SK-N-SH treated with all-trans-retinoic acid at 6 μM for 48 hours (cell line): ENCODE results near the gene TMEM120B.
"Not testable (repeated sequence)": the region's sequence is repeated elsewhere in the genome, so short reads cannot be mapped to it uniquely, and the experiment has no call there.

ENCODE experiments used
- ATAC-seq: fragments of 200-7000 bp; cut with Tn5 transposase; 3 replicates; pipeline ENCODE4 v1.9.1; 2020; ENCODE audit warnings: mild to moderate bottlenecking, moderate library complexity
- ARNTL ChIP-seq: fragments of 450-650 bp; formaldehyde crosslinking; IDR thresholded peaks from 2 replicates; pipeline ENCODE4 v1.5.0; 2020; ENCODE audit warnings: low read depth, mild to moderate bottlenecking, moderate library complexity, borderline replicate concordance
- BACH2 ChIP-seq: fragments of 250-450 bp; sonication (Bioruptor Pico); IDR thresholded peaks from 2 replicates; pipeline ENCODE4 v1.9.0; 2021; ENCODE audit warnings: mild to moderate bottlenecking, borderline replicate concordance
- CSDC2 ChIP-seq: fragments of 250-450 bp; sonication (Bioruptor Pico); IDR thresholded peaks from 2 replicates; pipeline ENCODE4 v1.5.0; 2020; ENCODE audit warnings: mild to moderate bottlenecking, moderate library complexity
- ESRRG ChIP-seq: fragments of 250-450 bp; sonication (Bioruptor Pico); IDR thresholded peaks from 2 replicates; pipeline ENCODE4 v1.6.1; 2021; ENCODE audit warnings: mild to moderate bottlenecking
- GLIS3 ChIP-seq: fragments of 250-450 bp; sonication (Bioruptor Pico); IDR thresholded peaks from 2 replicates; pipeline ENCODE4 v1.5.0; 2020; ENCODE audit warnings: mild to moderate bottlenecking, moderate library complexity
- ISL1 ChIP-seq: fragments of 250-450 bp; sonication (Bioruptor Pico); IDR thresholded peaks from 2 replicates; pipeline ENCODE4 v2.1.2; 2022; ENCODE audit warnings: mild to moderate bottlenecking, moderate library complexity
- OSR1 ChIP-seq: fragments of 250-450 bp; sonication (Bioruptor Pico); IDR thresholded peaks from 2 replicates; pipeline ENCODE4 v1.8.0; 2022; ENCODE audit warnings: moderate library complexity, mild to moderate bottlenecking, inconsistent platforms
- PPARA ChIP-seq: fragments of 250-450 bp; sonication (Bioruptor Pico); IDR thresholded peaks from 2 replicates; pipeline ENCODE4 v1.5.0; 2020; ENCODE audit warnings: mild to moderate bottlenecking, borderline replicate concordance
- RARB ChIP-seq: fragments of 250-450 bp; sonication (Bioruptor Pico); IDR thresholded peaks from 2 replicates; pipeline ENCODE4 v1.8.0; 2021; ENCODE audit warnings: mild to moderate bottlenecking, moderate library complexity
- SNAI2 ChIP-seq: fragments of 250-450 bp; sonication (Bioruptor Pico); IDR thresholded peaks from 2 replicates; pipeline ENCODE4 v1.5.0; 2020; ENCODE audit warnings: mild to moderate bottlenecking, moderate library complexity
- TCF4 ChIP-seq: fragments of 250-450 bp; sonication (Bioruptor Pico); IDR thresholded peaks from 2 replicates; pipeline ENCODE4 v1.8.0; 2021; ENCODE audit warnings: mild to moderate bottlenecking, moderate library complexity, borderline replicate concordance
- TOX ChIP-seq: fragments of 250-450 bp; sonication (Bioruptor Pico); IDR thresholded peaks from 2 replicates; pipeline ENCODE4 v1.8.0; 2021; ENCODE audit warnings: mild to moderate bottlenecking, moderate library complexity, borderline replicate concordance
- TSHZ2 ChIP-seq: fragments of 250-450 bp; sonication (Bioruptor Pico); IDR thresholded peaks from 2 replicates; pipeline ENCODE4 v1.5.0; 2020; ENCODE audit warnings: mild to moderate bottlenecking, moderate library complexity
- ZC3H10 ChIP-seq: fragments of 250-450 bp; sonication (Bioruptor Pico); IDR thresholded peaks from 2 replicates; pipeline ENCODE4 v1.5.1; 2021; ENCODE audit warnings: mild to moderate bottlenecking, moderate library complexity
- ZFP3 ChIP-seq: fragments of 250-450 bp; sonication (Bioruptor Pico); IDR thresholded peaks from 2 replicates; pipeline ENCODE4 v1.5.0; 2020; ENCODE audit warnings: mild to moderate bottlenecking, moderate library complexity
- ZFP30 ChIP-seq: fragments of 450-650 bp; formaldehyde crosslinking; IDR thresholded peaks from 2 replicates; pipeline ENCODE4 v1.5.0; 2022; ENCODE audit warnings: mild to moderate bottlenecking, moderate library complexity
- ZNF565 ChIP-seq: fragments of 450-650 bp; formaldehyde crosslinking; conservative IDR thresholded peaks from 2 replicates; pipeline ENCODE4 v1.5.0; 2020; ENCODE audit warnings: low read depth, mild to moderate bottlenecking, moderate library complexity
- ZNF70 ChIP-seq: fragments of 450-650 bp; formaldehyde crosslinking; IDR thresholded peaks from 2 replicates; pipeline ENCODE4 v1.5.0; 2020; ENCODE audit warnings: mild to moderate bottlenecking, moderate library complexity
- ZNF8 ChIP-seq: fragments of 450-650 bp; formaldehyde crosslinking; IDR thresholded peaks from 2 replicates; pipeline ENCODE4 v1.5.0; 2020; ENCODE audit warnings: mild to moderate bottlenecking, moderate library complexity
- TF ChIP-seq, protein P1 (sequence below): fragments of 250-450 bp; sonication (Bioruptor Pico); IDR thresholded peaks from 2 replicates; pipeline ENCODE4 v1.5.1; 2021; ENCODE audit warnings: mild to moderate bottlenecking, moderate library complexity
- TF ChIP-seq, protein P2 (sequence below): fragments of 250-450 bp; sonication (Bioruptor Pico); IDR thresholded peaks from 2 replicates; pipeline ENCODE4 v1.5.1; 2020; ENCODE audit warnings: low read depth, mild to moderate bottlenecking, moderate library complexity
- TF ChIP-seq, protein P3 (sequence below): fragments of 250-450 bp; sonication (Bioruptor Pico); IDR thresholded peaks from 2 replicates; pipeline ENCODE4 v1.8.0; 2021; ENCODE audit warnings: low read depth, mild to moderate bottlenecking, moderate library complexity, borderline replicate concordance

The TMEM120B gene

DNA sequence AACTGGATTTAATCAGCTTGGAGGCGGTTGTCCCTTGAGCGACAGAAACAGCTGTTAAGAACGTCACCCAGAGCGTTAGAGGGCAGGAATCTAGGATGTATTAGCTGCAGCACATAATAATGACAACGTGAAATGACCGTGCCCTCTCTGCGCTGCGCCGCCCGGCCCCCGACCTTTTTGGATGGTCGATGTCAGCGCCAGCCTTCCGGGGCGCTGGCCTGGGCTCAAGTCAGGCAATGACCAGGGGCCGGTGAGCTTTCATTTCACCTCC lies 427 bp upstream of the TMEM120B start (continued):
- TF ChIP-seq TSHZ2 (CRISPR knock-in tag) = no peak
- TF ChIP-seq, all 23 proteins: peak for 0

DNA sequence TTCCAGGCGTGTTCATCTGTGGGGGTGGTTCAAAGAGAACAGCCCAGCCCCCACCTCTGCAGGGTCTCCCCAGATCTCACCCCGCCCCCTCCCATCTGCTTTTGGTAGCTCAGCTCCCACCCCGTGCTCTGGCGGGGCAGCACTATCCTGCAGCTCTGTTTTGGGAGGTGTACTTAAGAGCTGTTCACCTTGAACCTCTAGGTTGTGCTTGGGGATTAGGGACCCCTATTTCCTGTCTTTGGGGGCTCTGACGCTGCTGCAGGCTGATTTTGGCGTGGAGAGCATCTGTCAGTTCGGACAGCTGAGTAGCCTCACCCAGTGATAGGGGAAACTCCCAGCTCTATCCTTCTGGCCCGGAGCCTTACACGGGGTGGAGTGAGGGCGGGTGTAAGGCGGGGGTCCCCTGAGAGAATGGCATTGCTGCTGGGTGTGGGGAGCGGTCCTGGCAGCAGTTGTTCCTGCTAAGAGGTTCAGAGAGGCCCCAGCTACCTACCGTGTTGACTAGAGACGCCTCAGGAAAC lies 765 bp downstream of the TMEM120B start:
- ATAC-seq = no peak
- TF ChIP-seq TOX (no peak), PPARA (CRISPR knock-in tag) (no peak), ZNF8 (CRISPR knock-in tag) (no peak), TSHZ2 (CRISPR knock-in tag) (no peak), ZNF70 (CRISPR knock-in tag) (no peak)

DNA sequence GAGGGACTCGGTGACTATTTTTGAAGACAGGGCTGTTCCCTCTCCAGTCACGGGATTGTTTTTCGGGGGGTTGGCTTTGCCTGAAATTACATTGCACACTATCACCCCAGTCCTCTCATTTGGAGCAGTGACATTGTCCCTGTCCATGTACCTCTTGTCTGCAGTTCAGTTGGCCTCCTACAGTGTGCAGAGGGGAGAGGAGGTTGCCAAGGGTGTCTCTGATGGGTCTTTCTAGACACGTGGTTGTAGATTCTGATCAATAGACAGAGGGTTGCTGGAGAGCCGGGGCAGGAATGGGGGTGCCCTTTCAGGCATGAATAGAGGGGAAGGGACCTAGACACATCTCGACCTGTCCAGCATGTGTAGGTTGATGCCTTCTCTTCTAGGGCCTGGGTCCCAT lies 1.2 kb downstream of the TMEM120B start:
- TF ChIP-seq ARNTL (no peak), TOX (no peak), ESRRG (no peak), BACH2 (no peak), GLIS3 (CRISPR knock-in tag) (no peak), CSDC2 (CRISPR knock-in tag) (no peak), ZFP30 (CRISPR knock-in tag) (no peak), ZFP3 (no peak), PPARA (CRISPR knock-in tag) (no peak), ZC3H10 (CRISPR knock-in tag) (no peak), ISL1 (CRISPR knock-in tag) (no peak), ZNF70 (CRISPR knock-in tag) (no peak), OSR1 (no peak), RARB (CRISPR knock-in tag) (no peak), ZNF565 (CRISPR knock-in tag) (no peak), SNAI2 (CRISPR knock-in tag) (no peak), TCF4 (CRISPR knock-in tag) (no peak)
- TF ChIP-seq, protein P1, sequence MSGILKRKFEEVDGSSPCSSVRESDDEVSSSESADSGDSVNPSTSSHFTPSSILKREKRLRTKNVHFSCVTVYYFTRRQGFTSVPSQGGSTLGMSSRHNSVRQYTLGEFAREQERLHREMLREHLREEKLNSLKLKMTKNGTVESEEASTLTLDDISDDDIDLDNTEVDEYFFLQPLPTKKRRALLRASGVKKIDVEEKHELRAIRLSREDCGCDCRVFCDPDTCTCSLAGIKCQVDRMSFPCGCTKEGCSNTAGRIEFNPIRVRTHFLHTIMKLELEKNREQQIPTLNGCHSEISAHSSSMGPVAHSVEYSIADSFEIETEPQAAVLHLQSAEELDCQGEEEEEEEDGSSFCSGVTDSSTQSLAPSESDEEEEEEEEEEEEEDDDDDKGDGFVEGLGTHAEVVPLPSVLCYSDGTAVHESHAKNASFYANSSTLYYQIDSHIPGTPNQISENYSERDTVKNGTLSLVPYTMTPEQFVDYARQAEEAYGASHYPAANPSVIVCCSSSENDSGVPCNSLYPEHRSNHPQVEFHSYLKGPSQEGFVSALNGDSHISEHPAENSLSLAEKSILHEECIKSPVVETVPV = no peak
- TF ChIP-seq, protein P2, sequence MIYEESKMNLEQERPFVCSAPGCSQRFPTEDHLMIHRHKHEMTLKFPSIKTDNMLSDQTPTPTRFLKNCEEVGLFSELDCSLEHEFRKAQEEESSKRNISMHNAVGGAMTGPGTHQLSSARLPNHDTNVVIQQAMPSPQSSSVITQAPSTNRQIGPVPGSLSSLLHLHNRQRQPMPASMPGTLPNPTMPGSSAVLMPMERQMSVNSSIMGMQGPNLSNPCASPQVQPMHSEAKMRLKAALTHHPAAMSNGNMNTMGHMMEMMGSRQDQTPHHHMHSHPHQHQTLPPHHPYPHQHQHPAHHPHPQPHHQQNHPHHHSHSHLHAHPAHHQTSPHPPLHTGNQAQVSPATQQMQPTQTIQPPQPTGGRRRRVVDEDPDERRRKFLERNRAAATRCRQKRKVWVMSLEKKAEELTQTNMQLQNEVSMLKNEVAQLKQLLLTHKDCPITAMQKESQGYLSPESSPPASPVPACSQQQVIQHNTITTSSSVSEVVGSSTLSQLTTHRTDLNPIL (CRISPR knock-in tag) = no peak
- TF ChIP-seq, protein P3, sequence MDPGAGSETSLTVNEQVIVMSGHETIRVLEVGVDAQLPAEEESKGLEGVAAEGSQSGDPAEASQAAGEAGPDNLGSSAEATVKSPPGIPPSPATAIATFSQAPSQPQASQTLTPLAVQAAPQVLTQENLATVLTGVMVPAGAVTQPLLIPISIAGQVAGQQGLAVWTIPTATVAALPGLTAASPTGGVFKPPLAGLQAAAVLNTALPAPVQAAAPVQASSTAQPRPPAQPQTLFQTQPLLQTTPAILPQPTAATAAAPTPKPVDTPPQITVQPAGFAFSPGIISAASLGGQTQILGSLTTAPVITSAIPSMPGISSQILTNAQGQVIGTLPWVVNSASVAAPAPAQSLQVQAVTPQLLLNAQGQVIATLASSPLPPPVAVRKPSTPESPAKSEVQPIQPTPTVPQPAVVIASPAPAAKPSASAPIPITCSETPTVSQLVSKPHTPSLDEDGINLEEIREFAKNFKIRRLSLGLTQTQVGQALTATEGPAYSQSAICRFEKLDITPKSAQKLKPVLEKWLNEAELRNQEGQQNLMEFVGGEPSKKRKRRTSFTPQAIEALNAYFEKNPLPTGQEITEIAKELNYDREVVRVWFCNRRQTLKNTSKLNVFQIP = no peak
- no peak for ATAC-seq

DNA sequence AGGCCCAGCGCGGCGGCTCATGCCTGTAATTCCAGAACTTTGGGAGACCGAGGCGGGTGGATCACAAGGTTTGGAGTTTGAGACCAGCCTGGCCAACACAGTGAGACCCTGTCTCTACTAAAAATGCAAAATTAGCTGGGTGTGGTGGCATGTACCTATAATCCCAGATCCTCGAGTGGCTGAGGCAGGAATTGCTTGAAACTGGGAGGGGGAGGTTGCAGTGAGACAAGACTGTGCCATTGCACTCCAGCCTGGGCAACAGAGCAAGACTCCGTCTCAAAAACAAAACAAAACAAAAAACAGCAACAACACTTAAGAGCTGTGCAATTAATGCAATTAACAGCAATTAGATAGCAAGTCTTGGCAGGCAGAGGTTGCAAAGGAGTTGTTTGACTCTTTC lies 2.5 kb downstream of the TMEM120B start:
- not testable (repeated sequence) for ATAC-seq
